GM18951 (cell line): ENCODE data around the gene NR2C2.
"Not testable (repeated sequence)": the region's sequence is repeated elsewhere in the genome, so short reads cannot be mapped to it uniquely, and the experiment has no call there.

Source experiments
- POLR2A ChIP-seq: IDR thresholded peaks from 4 replicates; pipeline ENCODE4 v1.6.1; 2011; ENCODE audit warnings: mild to moderate bottlenecking; ENCODE audit not compliant: insufficient read length, insufficient read depth; ENCODE audit errors: extremely low read depth
- in situ Hi-C: fragments of 300-500 bp; cut with MboI; formaldehyde crosslinking; loops from one replicate; pipeline ENCODE4 v1.12.0; 2022; ENCODE audit warnings: low sequenced_read_pairs, mixed read lengths, inconsistent platforms; ENCODE audit not compliant: unreplicated experiment

NR2C2 gene

GRCh38 chr3:14947100-14947885 is at the start of gene NR2C2:
Gene NR2C2, plus strand, starts transcription at chr3:14947583. Its CDS starts 56,332 bp downstream, at chr3:15003915.
- in situ Hi-C loops: no loop called here
- TF ChIP-seq POLR2A: peak; percentile 91

- in situ Hi-C loops: no loop called here
- TF ChIP-seq POLR2A: no peak
Observed at GRCh38 chr3:14898929-14899328, 48.5 kb upstream of the NR2C2 start.

- in situ Hi-C loops: no loop called here
- no peak for TF ChIP-seq POLR2A
Observed at GRCh38 chr3:14899993-14900618, 47.3 kb upstream of the NR2C2 start.

- in situ Hi-C loops: no loop called here
- no peak for TF ChIP-seq POLR2A
Observed at GRCh38 chr3:14900881-14901873, 46.2 kb upstream of the NR2C2 start.

GRCh38 chr3:14902719-14903118 is 44.7 kb upstream of the NR2C2 start:
- in situ Hi-C loops: no loop called here
- no peak for TF ChIP-seq POLR2A

GRCh38 chr3:14903501-14903900 is 43.9 kb upstream of the NR2C2 start:
- in situ Hi-C loops: not testable (repeated sequence)

GRCh38 chr3:14905055-14905657 is 42.2 kb upstream of the NR2C2 start:
- TF ChIP-seq POLR2A: no peak
- in situ Hi-C loops: no loop called here

- in situ Hi-C loops: no loop called here
- no peak for TF ChIP-seq POLR2A
Observed at GRCh38 chr3:14906355-14906971, 40.9 kb upstream of the NR2C2 start.

GRCh38 chr3:14907043-14907966 is 40.1 kb upstream of the NR2C2 start:
- no peak for TF ChIP-seq POLR2A

GRCh38 chr3:14909250-14909649 is 38.1 kb upstream of the NR2C2 start:
- TF ChIP-seq POLR2A: no peak
- in situ Hi-C loops: no loop called here

More at GRCh38 chr3:14907043-14907966, 40.1 kb upstream of the NR2C2 start:
- in situ Hi-C loops: no loop called here

GRCh38 chr3:14911651-14912050 is 35.7 kb upstream of the NR2C2 start:
- in situ Hi-C loops: no loop called here
- no peak for TF ChIP-seq POLR2A
